HepG2 (cell line): ENCODE results near the gene SBSN. TPM values are rescaled to one million over a fixed set of nuclear protein-coding genes. Genes with fewer than 3 reads are reported as not detected.
A peak's percentile ranks its signal among the peaks of the same experiment; 100 is the strongest.

Experiments
- BCL3 ChIP-seq: sonication (generic); formaldehyde crosslinking; IDR thresholded peaks from 2 replicates; pipeline ENCODE4 v1.5.1; 2020; ENCODE audit warnings: mild to moderate bottlenecking, missing genetic modification reagents, moderate library complexity
- FLYWCH1 ChIP-seq: sonication (generic); formaldehyde crosslinking; IDR thresholded peaks from 2 replicates; pipeline ENCODE4 v1.8.1; 2023; ENCODE audit warnings: mild to moderate bottlenecking, missing genetic modification reagents
- FOSL1 ChIP-seq: sonication (generic); formaldehyde crosslinking; IDR thresholded peaks from 2 replicates; pipeline ENCODE4 v1.9.0; 2021; ENCODE audit warnings: missing genetic modification reagents, borderline replicate concordance
- PHF21A ChIP-seq: sonication (generic); formaldehyde crosslinking; IDR thresholded peaks from 2 replicates; pipeline ENCODE4 v1.5.0; 2020; ENCODE audit warnings: mild to moderate bottlenecking, missing genetic modification reagents
- PLSCR1 ChIP-seq: sonication (generic); formaldehyde crosslinking; IDR thresholded peaks from 2 replicates; pipeline ENCODE4 v1.5.0; 2020; ENCODE audit warnings: missing genetic modification reagents, mild to moderate bottlenecking, borderline replicate concordance
- REST ChIP-seq, 2 experiments: IDR thresholded peaks; 2 replicates each; pipeline ENCODE4 v1.6.1; 2011 to 2012; ENCODE audit warnings: low read length in 2 of 2, borderline replicate concordance in 1 of 2, low read depth in 1 of 2, mild to moderate bottlenecking in 1 of 2, moderate library complexity in 1 of 2
- TRAFD1 ChIP-seq: sonication (generic); formaldehyde crosslinking; IDR thresholded peaks from 2 replicates; pipeline ENCODE4 v1.5.1; 2020; ENCODE audit warnings: missing genetic modification reagents, mild to moderate bottlenecking, borderline replicate concordance
- ZNF12 ChIP-seq: sonication (generic); formaldehyde crosslinking; IDR thresholded peaks from 2 replicates; pipeline ENCODE4 v1.5.0; 2020; ENCODE audit warnings: missing genetic modification reagents
- ZNF549 ChIP-seq: sonication (generic); formaldehyde crosslinking; IDR thresholded peaks from 2 replicates; pipeline ENCODE4 v1.5.0; 2020; ENCODE audit warnings: missing genetic modification reagents
- ZNF563 ChIP-seq: sonication (generic); formaldehyde crosslinking; IDR thresholded peaks from 2 replicates; pipeline ENCODE4 v1.8.0; 2022; ENCODE audit warnings: mild to moderate bottlenecking, moderate library complexity, missing genetic modification reagents
- ZNF703 ChIP-seq: sonication (generic); formaldehyde crosslinking; IDR thresholded peaks from 2 replicates; pipeline ENCODE4 v1.5.1; 2020; ENCODE audit warnings: missing genetic modification reagents, mild to moderate bottlenecking, moderate library complexity, borderline replicate concordance
- polyA plus RNA-seq, 8 experiments: library from polyadenylated mRNA; depleted of rRNA in 3 of 8; stranded (reverse) in 7 of 8; unstranded in 1 of 8; fragments of >200 nt; fragmentation: Illumina TruSeq in 4 of 8; extraction: Trizol in 4 of 8; gene quantifications; 2 replicates each; pipeline versions ENCODE4 v1.2.1 to v1.2.3, GENCODE V29; 2011 to 2016; ENCODE audit warnings: low read depth in 4 of 8, missing spikeins in 1 of 8, mixed read lengths in 1 of 8; ENCODE audit not compliant: insufficient read depth in 1 of 8
- total RNA-seq, 5 experiments: library from RNA; depleted of rRNA; stranded (reverse); fragments of >200 nt; fragmentation: Illumina TruSeq; extraction: Trizol; gene quantifications; 2 replicates each; pipeline ENCODE4 v1.2.3, GENCODE V29; 2016; ENCODE audit warnings: low read depth in 1 of 5
- TF ChIP-seq, protein P1 (sequence below): sonication (generic); formaldehyde crosslinking; conservative IDR thresholded peaks from 2 replicates; pipeline ENCODE4 v1.8.1; 2023; ENCODE audit warnings: missing genetic modification reagents
- TF ChIP-seq, protein P2 (sequence below): sonication (generic); formaldehyde crosslinking; IDR thresholded peaks from 2 replicates; pipeline ENCODE4 v1.5.0; 2020; ENCODE audit warnings: mild to moderate bottlenecking, missing genetic modification reagents
- TF ChIP-seq, protein P3 (sequence below): sonication (generic); formaldehyde crosslinking; IDR thresholded peaks from 2 replicates; pipeline ENCODE4 v1.8.0; 2022; ENCODE audit warnings: mild to moderate bottlenecking, missing genetic modification reagents, moderate library complexity

The SBSN gene
- total and polyA plus RNA-seq, 2 of the 13 experiments (the other 11 are each of a cell fraction or from before 2014, with no cell fraction given): not detected

DNA sequence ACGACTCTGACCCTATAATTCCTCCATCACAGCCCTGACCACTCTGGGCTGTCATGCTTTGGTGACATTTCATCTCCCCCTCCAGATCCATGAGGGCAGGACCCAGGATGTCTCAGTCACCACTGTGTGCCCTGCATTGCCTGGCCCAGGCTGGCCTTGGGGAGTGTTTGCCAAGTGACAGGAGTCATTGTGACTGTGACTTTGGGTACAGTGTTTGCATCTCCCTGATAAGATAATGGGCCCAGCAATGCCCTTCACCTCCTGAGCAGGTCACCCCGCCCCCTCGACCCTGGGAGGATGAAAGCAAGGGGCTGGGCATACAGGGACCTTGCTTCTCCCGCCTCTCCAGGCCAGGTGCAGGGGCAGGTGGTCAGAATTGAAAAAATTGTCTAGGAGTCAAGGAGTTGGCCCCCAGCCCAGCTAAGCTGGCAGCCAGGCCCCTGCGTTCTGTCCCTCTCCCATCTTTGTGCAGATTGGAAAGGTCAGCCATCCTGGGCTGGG lies 41.2 kb upstream of the SBSN start (continued):
- TF ChIP-seq PHF21A (CRISPR knock-in tag): peak; percentile 79
- TF ChIP-seq FOSL1 (CRISPR knock-in tag): no peak
- TF ChIP-seq, protein P1, sequence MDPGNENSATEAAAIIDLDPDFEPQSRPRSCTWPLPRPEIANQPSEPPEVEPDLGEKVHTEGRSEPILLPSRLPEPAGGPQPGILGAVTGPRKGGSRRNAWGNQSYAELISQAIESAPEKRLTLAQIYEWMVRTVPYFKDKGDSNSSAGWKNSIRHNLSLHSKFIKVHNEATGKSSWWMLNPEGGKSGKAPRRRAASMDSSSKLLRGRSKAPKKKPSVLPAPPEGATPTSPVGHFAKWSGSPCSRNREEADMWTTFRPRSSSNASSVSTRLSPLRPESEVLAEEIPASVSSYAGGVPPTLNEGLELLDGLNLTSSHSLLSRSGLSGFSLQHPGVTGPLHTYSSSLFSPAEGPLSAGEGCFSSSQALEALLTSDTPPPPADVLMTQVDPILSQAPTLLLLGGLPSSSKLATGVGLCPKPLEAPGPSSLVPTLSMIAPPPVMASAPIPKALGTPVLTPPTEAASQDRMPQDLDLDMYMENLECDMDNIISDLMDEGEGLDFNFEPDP: 0 out of 2 replicates have a peak, but pooled peaks have one; percentile 68
- TF ChIP-seq PLSCR1 (CRISPR knock-in tag): no peak
- no peak for TF ChIP-seq BCL3 (CRISPR knock-in tag)
- no peak for TF ChIP-seq TRAFD1 (CRISPR knock-in tag)
- TF ChIP-seq, protein P2, sequence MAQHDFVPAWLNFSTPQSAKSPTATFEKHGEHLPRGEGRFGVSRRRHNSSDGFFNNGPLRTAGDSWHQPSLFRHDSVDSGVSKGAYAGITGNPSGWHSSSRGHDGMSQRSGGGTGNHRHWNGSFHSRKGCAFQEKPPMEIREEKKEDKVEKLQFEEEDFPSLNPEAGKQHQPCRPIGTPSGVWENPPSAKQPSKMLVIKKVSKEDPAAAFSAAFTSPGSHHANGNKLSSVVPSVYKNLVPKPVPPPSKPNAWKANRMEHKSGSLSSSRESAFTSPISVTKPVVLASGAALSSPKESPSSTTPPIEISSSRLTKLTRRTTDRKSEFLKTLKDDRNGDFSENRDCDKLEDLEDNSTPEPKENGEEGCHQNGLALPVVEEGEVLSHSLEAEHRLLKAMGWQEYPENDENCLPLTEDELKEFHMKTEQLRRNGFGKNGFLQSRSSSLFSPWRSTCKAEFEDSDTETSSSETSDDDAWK (CRISPR knock-in tag): no peak
- no peak for TF ChIP-seq ZNF703 (CRISPR knock-in tag)
- no peak for TF ChIP-seq ZNF563
- no peak for TF ChIP-seq FLYWCH1 (CRISPR knock-in tag)
- no peak for TF ChIP-seq REST (IDR thresholded peaks at IDR 0.05; ENCODE audit: borderline replicate concordance in 1 of 2, low read depth in 1 of 2, low read length in 2 of 2)
- TF ChIP-seq ZNF12 (CRISPR knock-in tag): no peak
- TF ChIP-seq ZNF549 (CRISPR knock-in tag): no peak
- TF ChIP-seq, protein P3, sequence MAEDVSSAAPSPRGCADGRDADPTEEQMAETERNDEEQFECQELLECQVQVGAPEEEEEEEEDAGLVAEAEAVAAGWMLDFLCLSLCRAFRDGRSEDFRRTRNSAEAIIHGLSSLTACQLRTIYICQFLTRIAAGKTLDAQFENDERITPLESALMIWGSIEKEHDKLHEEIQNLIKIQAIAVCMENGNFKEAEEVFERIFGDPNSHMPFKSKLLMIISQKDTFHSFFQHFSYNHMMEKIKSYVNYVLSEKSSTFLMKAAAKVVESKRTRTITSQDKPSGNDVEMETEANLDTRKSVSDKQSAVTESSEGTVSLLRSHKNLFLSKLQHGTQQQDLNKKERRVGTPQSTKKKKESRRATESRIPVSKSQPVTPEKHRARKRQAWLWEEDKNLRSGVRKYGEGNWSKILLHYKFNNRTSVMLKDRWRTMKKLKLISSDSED: no peak
